GM18508 (cell line): Measurements from ENCODE around the gene NECTIN3.

Source experiments
- ATAC-seq: cut with Tn5 transposase; IDR thresholded peaks from one replicate; pipeline ENCODE4 v1.9.1; 2021; ENCODE audit warnings: moderate number of reproducible peaks; ENCODE audit not compliant: insufficient read depth, unreplicated experiment

Gene NECTIN3

DNA sequence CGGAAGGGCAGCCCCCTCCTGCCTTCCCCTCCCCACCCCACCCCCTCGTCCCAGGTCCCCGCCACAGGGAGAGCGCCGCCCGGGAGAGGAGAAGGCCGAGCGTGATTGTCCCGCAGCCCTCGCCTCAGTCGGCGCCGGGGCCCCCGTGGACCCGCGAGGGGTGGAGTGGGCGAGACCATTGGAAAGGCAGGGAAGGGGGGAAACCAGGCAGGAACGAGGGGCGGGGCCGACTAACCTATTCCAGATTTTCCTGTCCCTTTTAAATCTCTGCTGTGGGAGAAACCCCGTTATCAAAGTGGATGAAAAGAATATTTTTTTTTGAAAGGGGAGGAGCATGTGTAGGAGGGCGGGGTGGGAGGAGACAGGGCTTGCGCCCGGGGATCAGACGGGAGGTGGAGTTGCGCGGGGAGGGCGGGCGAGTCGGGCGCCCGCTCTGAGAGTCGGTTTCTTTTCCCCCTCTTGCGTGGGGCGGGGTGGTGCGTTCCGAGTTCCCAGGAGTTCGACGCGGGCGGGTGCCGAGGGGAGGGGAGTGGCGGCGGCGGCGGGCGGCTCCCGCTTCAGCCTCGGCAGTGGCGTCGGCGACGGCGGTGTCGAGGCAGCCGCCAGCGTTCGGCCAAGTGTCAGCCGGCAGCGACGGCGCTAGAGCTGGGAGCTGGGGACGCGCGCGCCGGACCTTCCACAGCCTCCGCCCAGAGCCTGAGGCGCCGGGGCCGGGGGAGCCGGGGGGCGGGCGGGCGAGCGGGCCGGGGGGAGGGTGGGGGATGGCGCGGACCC is at the start of gene NECTIN3:
TSS of gene NECTIN3 (plus strand) at position 560 of the 774 bp plus-strand sequence. CDS start at position 762, 202 bp downstream.
- no peak for ATAC-seq

DNA sequence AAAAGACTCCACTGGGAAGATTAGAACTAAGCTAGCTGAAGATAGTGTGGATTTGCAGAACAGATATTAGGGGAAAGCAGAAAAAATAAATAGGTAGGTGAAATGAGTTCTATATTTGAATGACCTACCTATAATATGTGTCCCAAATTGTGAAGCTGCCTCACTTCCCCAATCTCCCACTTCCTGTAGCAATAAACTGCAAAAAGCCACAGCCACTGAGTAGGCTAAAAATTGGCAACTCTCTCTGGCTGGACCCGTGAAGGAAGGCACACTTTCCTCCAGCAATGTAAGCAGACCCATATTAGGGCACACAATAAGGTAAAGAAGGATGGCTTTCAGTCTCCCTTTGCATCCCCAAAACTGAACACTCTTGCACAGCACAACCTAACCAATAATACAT is 43.7 kb upstream of the NECTIN3 start:
- ATAC-seq: no peak

GRCh38 chr3:111031538-111031937 is 40.1 kb upstream of the NECTIN3 start:
- no peak for ATAC-seq

GRCh38 chr3:111032677-111033076 is 38.9 kb upstream of the NECTIN3 start:
- ATAC-seq: no peak

DNA sequence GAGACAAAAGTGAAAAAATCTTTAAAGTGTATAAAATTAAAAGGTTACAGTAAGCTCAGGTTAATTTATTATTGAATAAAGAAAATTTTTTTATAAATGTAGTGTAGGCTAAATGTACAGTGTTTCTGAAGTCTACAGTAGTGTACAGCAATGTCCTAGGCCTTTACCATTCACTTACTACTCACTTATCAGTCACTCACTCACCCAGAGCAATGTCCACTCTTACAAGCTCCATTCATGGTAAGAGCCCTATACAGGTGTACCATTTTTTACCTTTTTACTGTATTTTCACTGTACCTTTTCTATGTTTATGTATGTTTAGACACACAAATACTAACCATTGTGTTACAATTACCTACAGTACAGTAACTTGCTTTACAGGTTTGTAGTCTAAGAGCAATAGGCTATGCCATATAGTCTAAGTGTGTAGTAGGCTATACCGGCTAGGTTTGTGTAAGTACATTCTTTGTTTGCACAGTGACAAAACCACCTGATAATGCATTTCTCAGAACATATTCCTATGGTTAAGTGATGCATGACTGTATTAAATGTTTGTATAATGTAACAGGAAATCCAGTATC is 38.1 kb upstream of the NECTIN3 start:
- no peak for ATAC-seq

DNA sequence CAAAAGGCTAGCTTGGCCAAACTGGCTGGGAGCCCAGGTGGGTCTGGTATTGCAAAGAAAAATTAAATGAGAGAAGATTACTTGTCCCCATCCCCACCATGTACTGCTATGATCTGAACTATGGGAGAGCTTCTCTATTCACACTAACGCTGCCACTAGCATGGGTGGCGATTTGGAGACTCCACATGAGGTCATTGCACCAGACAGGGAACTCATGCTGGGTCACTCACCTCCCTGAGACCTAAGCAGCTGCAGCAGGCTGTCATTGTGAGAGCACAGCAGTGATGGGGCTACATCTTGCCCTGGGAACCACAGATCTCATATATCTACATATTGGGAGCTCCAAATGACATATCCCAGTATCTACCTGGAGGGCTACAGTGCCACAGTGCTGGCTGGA is 36.3 kb upstream of the NECTIN3 start:
- no peak for ATAC-seq

GRCh38 chr3:111035902-111036301 is 35.7 kb upstream of the NECTIN3 start:
- no peak for ATAC-seq

GRCh38 chr3:111040959-111041358 is 30.7 kb upstream of the NECTIN3 start:
- ATAC-seq: no peak

DNA sequence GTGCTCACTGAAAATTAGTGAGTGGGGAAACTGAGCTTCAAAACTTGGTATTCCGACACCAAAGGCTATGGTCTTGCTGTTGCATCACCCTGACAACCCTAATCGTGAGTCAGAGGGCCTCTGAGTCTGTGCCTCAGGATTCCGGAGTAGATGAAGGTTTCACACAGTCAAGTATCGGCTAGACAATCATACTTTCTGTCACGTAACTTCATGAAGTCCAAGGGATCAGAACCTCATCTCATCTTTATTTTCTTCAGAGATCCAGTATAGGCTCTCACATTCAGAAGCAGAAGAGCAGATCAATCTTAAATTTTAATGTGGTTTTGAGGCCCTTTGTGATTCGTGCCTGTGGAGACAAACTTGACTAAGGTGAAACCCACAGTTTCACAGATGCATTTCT is 26.1 kb upstream of the NECTIN3 start:
- no peak for ATAC-seq

- ATAC-seq: no peak
Observed at GRCh38 chr3:111047042-111047441, 24.6 kb upstream of the NECTIN3 start.

GRCh38 chr3:111047812-111048435 is 23.7 kb upstream of the NECTIN3 start:
- ATAC-seq: no peak

DNA sequence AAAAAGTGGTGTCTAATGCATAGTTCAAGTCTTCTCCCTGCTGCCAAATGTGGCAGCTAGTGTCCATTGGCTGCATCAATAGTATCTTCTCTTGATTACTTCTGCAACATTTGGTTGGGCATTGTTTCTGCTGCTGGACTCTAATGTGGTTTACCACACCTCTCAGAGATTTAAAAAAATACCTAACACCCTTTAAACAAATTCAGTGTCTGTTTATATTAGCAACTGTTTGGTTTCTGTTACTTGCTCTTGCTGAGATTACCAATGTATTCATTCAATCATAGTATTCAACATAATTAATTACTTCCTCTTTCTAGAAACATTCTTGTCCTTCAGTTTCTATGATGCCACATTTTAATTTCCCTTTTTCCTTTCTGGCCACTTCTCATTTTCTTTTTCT is 20.3 kb upstream of the NECTIN3 start:
- ATAC-seq: no peak

- no peak for ATAC-seq
Observed at GRCh38 chr3:111068574-111068973, 3.0 kb upstream of the NECTIN3 start.

- ATAC-seq: no peak
Observed at GRCh38 chr3:111069974-111070771, 1.4 kb upstream of the NECTIN3 start.

DNA sequence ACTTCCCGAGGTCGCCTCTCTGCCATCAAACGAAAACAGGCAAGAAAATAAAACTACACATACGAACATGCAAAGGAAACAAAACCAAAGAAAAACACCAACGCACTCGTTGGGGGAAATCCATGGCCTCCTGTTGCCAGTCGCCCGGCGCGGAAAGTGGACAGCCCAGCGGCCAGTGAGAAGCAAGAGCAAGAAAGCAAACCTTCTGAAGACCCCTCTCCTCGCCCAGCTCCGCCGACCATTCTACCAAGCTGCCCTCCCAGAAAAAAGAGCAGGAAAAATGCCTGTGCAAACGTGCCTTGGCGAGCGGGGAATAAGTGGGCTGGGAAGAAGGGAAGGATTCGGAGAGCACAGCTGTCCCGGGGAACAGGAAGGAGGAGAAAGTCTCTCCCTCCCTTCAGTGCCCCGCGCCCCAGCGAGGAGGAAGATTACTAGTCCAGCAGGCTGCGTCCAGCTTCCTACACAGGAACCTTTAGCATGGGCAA is 802 bp upstream of the NECTIN3 start:
- no peak for ATAC-seq

GRCh38 chr3:111072031-111072921 is 660 bp downstream of the NECTIN3 start:
- ATAC-seq: no peak

DNA sequence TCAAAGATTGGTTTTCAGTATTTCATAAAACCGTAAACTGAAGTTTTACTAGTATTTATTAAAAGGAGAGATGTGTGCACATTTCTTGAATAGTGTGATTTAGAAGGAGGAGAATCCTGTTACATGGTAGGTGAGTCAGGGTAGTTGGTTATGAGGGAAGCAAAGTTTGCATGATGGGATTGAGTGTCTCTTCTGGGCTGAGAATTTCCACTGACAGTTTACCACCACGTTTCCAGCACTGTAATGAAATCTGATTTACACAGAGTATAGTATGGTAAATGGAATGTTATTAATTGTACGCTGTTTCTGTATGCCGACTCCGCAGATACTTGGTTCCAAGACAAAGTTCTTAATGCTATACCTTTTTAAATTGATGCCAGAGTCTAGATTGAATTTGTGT is 1.6 kb downstream of the NECTIN3 start:
- no peak for ATAC-seq

GRCh38 chr3:111076732-111077131 is 5.1 kb downstream of the NECTIN3 start:
- no peak for ATAC-seq

GRCh38 chr3:111077369-111077768 is 5.8 kb downstream of the NECTIN3 start:
- no peak for ATAC-seq

DNA sequence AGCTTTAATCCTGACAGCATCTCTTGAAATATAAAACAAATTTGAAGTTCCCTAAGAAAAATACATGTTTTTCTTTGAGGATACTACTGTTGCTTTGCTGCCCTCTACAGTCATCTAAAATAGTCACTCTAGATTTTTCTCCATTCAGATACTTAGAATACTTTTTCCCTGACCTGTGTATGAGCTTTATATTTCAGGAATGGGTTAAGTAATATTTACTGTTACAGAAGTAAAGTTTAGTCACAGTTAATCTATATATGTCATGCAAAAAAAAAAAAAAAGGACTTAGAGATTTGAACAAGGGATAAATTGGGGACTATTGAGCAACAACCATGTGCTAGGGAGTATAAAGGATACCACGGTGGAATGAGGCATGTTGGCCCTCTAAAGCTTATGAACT is 8.8 kb downstream of the NECTIN3 start:
- no peak for ATAC-seq
